Progenitor cell of endocrine pancreas (in vitro differentiated cells): Measurements from ENCODE around the gene ZPBP2. TPM values are rescaled to one million over a fixed set of nuclear protein-coding genes. Genes with fewer than 3 reads are reported as not detected.
"Not testable (repeated sequence)": the region's sequence is repeated elsewhere in the genome, so short reads cannot be mapped to it uniquely, and the experiment has no call there.

ENCODE experiments used
- DNase-seq: peaks from one replicate; pipeline ENCODE4 v3.0.0; 2021; ENCODE audit warnings: low spot score; ENCODE audit not compliant: unreplicated experiment
- H3K27ac Mint-ChIP-seq: 2 replicates; pipeline ENCODE4 v1.8.0; 2021; ENCODE audit warnings: mild to moderate bottlenecking, moderate library complexity, mixed read lengths
- H3K27me3 Mint-ChIP-seq: 2 replicates; pipeline ENCODE4 v1.8.0; 2021; ENCODE audit warnings: mixed read lengths
- H3K36me3 Mint-ChIP-seq: 2 replicates; pipeline ENCODE4 v1.8.0; 2022; ENCODE audit warnings: mixed read lengths; ENCODE audit not compliant: insufficient read depth
- H3K4me1 Mint-ChIP-seq: 2 replicates; pipeline ENCODE4 v1.8.0; 2021; ENCODE audit warnings: low read depth, mixed read lengths
- H3K4me3 Mint-ChIP-seq: 2 replicates; pipeline ENCODE4 v1.8.0; 2021; ENCODE audit warnings: low read depth, mild to moderate bottlenecking, moderate library complexity, mixed read lengths
- H3K9me3 Mint-ChIP-seq: 2 replicates; pipeline ENCODE4 v1.8.0; 2021; ENCODE audit warnings: low read depth, mixed read lengths
- CTCF ChIP-seq: fragments of 200-600 bp; sonication (generic); IDR thresholded peaks from one replicate; pipeline ENCODE4 v1.5.0; 2021; ENCODE audit warnings: antibody characterized with exemption, mild to moderate bottlenecking; ENCODE audit not compliant: unreplicated experiment
- total RNA-seq: library from RNA; stranded (reverse); gene quantifications from 2 replicates; pipeline ENCODE4 v1.2.1, GENCODE V29; 2021

Gene ZPBP2
- total RNA-seq, 1 donor from 2014 or later, result not detected

GRCh38 chr17:39867084-39867879 is 720 bp upstream of the ZPBP2 start:
- no peak for TF ChIP-seq CTCF
- no peak for DNase-seq
- Mint-ChIP-seq H3K4me3 (no peak overlapping the region), H3K9me3 (peaks cover 9% of the 10 kb centered on the region), H3K27me3 (peaks cover 57% of the 10 kb centered on the region), H3K27ac (no peak overlapping the region), H3K4me1 (no peaks in the 10 kb centered on the region), H3K36me3 (no peaks in the 10 kb centered on the region)

- H3K27ac Mint-ChIP-seq, result no peak overlapping the region
- no peaks in the 10 kb centered on the region for H3K36me3 Mint-ChIP-seq
- peaks cover 50% of the 10 kb centered on the region for H3K27me3 Mint-ChIP-seq
- H3K4me3 Mint-ChIP-seq, result no peak overlapping the region
- no peak for DNase-seq
- no peaks in the 10 kb centered on the region for H3K4me1 Mint-ChIP-seq
- H3K9me3 Mint-ChIP-seq, result peaks cover 6% of the 10 kb centered on the region
- no peak for TF ChIP-seq CTCF
These were observed 546 bp downstream of the ZPBP2 start for GRCh38 chr17:39868554-39868942.

GRCh38 chr17:39870776-39871175 is 2.8 kb downstream of the ZPBP2 start:
- Mint-ChIP-seq H3K4me3 (no peak overlapping the region), H3K27ac (no peak overlapping the region), H3K27me3 (peaks cover 30% of the 10 kb centered on the region), H3K9me3 (peaks cover 3% of the 10 kb centered on the region), H3K36me3 (no peaks in the 10 kb centered on the region), H3K4me1 (no peaks in the 10 kb centered on the region)
- no peak for DNase-seq
- TF ChIP-seq CTCF, result no peak

- DNase-seq, result no peak
- no peaks in the 10 kb centered on the region for H3K4me1 Mint-ChIP-seq
- H3K36me3 Mint-ChIP-seq, result no peaks in the 10 kb centered on the region
- TF ChIP-seq CTCF, result no peak
- no peak overlapping the region for H3K4me3 Mint-ChIP-seq
- peaks cover 3% of the 10 kb centered on the region for H3K9me3 Mint-ChIP-seq
- peaks cover 21% of the 10 kb centered on the region for H3K27me3 Mint-ChIP-seq
- no peak overlapping the region for H3K27ac Mint-ChIP-seq
These were observed 3.8 kb downstream of the ZPBP2 start for GRCh38 chr17:39871801-39872200.

- no peaks in the 10 kb centered on the region for H3K4me1 Mint-ChIP-seq
- H3K27ac Mint-ChIP-seq, result no peak overlapping the region
- H3K27me3 Mint-ChIP-seq, result peaks cover 15% of the 10 kb centered on the region
- no peak for DNase-seq
- no peaks in the 10 kb centered on the region for H3K36me3 Mint-ChIP-seq
- H3K9me3 Mint-ChIP-seq, result no peaks in the 10 kb centered on the region
- no peak for TF ChIP-seq CTCF
- no peak overlapping the region for H3K4me3 Mint-ChIP-seq
These were observed 4.7 kb downstream of the ZPBP2 start for GRCh38 chr17:39872751-39873150.

GRCh38 chr17:39886102-39886501 is 18.1 kb downstream of the ZPBP2 start:
- H3K4me1 Mint-ChIP-seq, DNase-seq, H3K27me3 Mint-ChIP-seq, H3K4me3 Mint-ChIP-seq, H3K27ac Mint-ChIP-seq, H3K36me3 Mint-ChIP-seq, H3K9me3 Mint-ChIP-seq: not testable (repeated sequence)
